Mesenchymal stem cell (in vitro differentiated cells and primary cell): ENCODE measurements around the gene LEF1.

Experiments
- DNase-seq: peaks from one replicate; pipeline ENCODE4 v3.0.0-alpha.2; 2013
- H2AFZ ChIP-seq: one replicate; pipeline ENCODE4 v1.6.1; 2013; ENCODE audit warnings: low read depth, mild to moderate bottlenecking, control low read depth, inconsistent platforms, low read length, moderate library complexity
- H2AK5ac ChIP-seq: 2 replicates; pipeline ENCODE4 v1.6.1; 2013; ENCODE audit warnings: low read length, moderate library complexity, mild to moderate bottlenecking, inconsistent platforms; ENCODE audit not compliant: severe bottlenecking
- H2BK120ac ChIP-seq: one replicate; pipeline ENCODE4 v1.6.1; 2013; ENCODE audit warnings: low read depth, mild to moderate bottlenecking, inconsistent platforms, low read length, moderate library complexity
- H2BK12ac ChIP-seq, 2 experiments: one replicate each; pipeline ENCODE4 v1.6.1; 2013; ENCODE audit warnings: inconsistent platforms in 2 of 2, low read length in 2 of 2, mild to moderate bottlenecking in 2 of 2, moderate library complexity in 2 of 2, control low read depth in 1 of 2
- H2BK15ac ChIP-seq: one replicate; pipeline ENCODE4 v1.6.1; 2013; ENCODE audit warnings: mild to moderate bottlenecking, low read depth, inconsistent platforms; ENCODE audit not compliant: poor library complexity, severe bottlenecking
- H2BK5ac ChIP-seq: 2 replicates; pipeline ENCODE4 v1.6.1; 2013; ENCODE audit warnings: low read depth, mild to moderate bottlenecking, low read length, control low read depth, inconsistent platforms; ENCODE audit not compliant: poor library complexity, severe bottlenecking
- H3K14ac ChIP-seq, 2 experiments: one replicate each; pipeline ENCODE4 v1.6.1; 2013; ENCODE audit warnings: inconsistent platforms in 2 of 2, low read length in 2 of 2, control low read depth in 1 of 2, mild to moderate bottlenecking in 1 of 2, moderate library complexity in 1 of 2
- H3K18ac ChIP-seq, 2 experiments: one replicate each; pipeline ENCODE4 v1.6.1; 2013; ENCODE audit warnings: inconsistent platforms in 2 of 2, low read length in 2 of 2, control low read depth in 1 of 2, low read depth in 1 of 2, mild to moderate bottlenecking in 1 of 2
- H3K23ac ChIP-seq, 2 experiments: one replicate each; pipeline ENCODE4 v1.6.1; 2013; ENCODE audit warnings: inconsistent platforms in 2 of 2, low read length in 2 of 2, mild to moderate bottlenecking in 2 of 2, moderate library complexity in 2 of 2, control low read depth in 1 of 2
- H3K27ac ChIP-seq: 2 replicates; pipeline ENCODE4 v1.5.1; 2013; ENCODE audit warnings: mild to moderate bottlenecking, moderate library complexity, low read length, control low read depth, inconsistent platforms; ENCODE audit not compliant: poor library complexity, severe bottlenecking
- H3K27me3 ChIP-seq, 2 experiments: 2 replicates each; pipeline versions ENCODE4 v1.6.1 to v1.7.0; 2013; ENCODE audit warnings: low read length in 2 of 2, mild to moderate bottlenecking in 2 of 2, moderate library complexity in 2 of 2, control low read depth in 1 of 2, inconsistent platforms in 1 of 2; ENCODE audit not compliant: control insufficient read depth in 1 of 2, insufficient read depth in 1 of 2
- H3K36me3 ChIP-seq, 2 experiments: 2 replicates each; pipeline versions ENCODE4 v1.6.1 to v1.7.0; 2013; ENCODE audit warnings: low read length in 2 of 2, control low read depth in 1 of 2, inconsistent platforms in 1 of 2, low read depth in 1 of 2, mild to moderate bottlenecking in 1 of 2; ENCODE audit not compliant: insufficient read depth in 2 of 2, control insufficient read depth in 1 of 2
- H3K4ac ChIP-seq, 2 experiments: one replicate each; pipeline ENCODE4 v1.6.1; 2013; ENCODE audit warnings: inconsistent platforms in 2 of 2, low read length in 2 of 2, mild to moderate bottlenecking in 2 of 2, moderate library complexity in 2 of 2, control low read depth in 1 of 2, low read depth in 1 of 2
- H3K4me1 ChIP-seq: 2 replicates; pipeline ENCODE4 v1.6.1; 2013; ENCODE audit warnings: low read depth, low read length, control low read depth; ENCODE audit not compliant: control insufficient read depth, insufficient read depth
- H3K4me2 ChIP-seq: 2 replicates; pipeline ENCODE4 v1.6.1; 2013; ENCODE audit warnings: low read length, mild to moderate bottlenecking, inconsistent platforms; ENCODE audit not compliant: poor library complexity, severe bottlenecking
- H3K4me3 ChIP-seq, 2 experiments: 2 replicates each; pipeline versions ENCODE4 v1.5.1 to v1.7.0; 2013; ENCODE audit warnings: low read length in 2 of 2, mild to moderate bottlenecking in 2 of 2, control low read depth in 1 of 2, low read depth in 1 of 2; ENCODE audit not compliant: insufficient read depth in 1 of 2
- H3K79me1 ChIP-seq: replicated peaks from 2 replicates; pipeline ENCODE4 v1.6.1; 2013; ENCODE audit warnings: mild to moderate bottlenecking, control low read depth, low read length, inconsistent platforms; ENCODE audit not compliant: poor library complexity, severe bottlenecking
- H3K9ac ChIP-seq: 2 replicates; pipeline ENCODE4 v1.7.0; 2013; ENCODE audit warnings: mild to moderate bottlenecking, low read length, moderate library complexity
- H3K9me3 ChIP-seq: 2 replicates; pipeline ENCODE4 v1.7.0; 2013; ENCODE audit warnings: mild to moderate bottlenecking, low read length; ENCODE audit not compliant: control insufficient read depth
- H4K8ac ChIP-seq: one replicate; pipeline ENCODE4 v1.6.1; 2013; ENCODE audit warnings: inconsistent platforms, mild to moderate bottlenecking, low read length, moderate library complexity
- H4K91ac ChIP-seq: one replicate; pipeline ENCODE4 v1.6.1; 2013; ENCODE audit warnings: mild to moderate bottlenecking, low read length, inconsistent platforms
- WGBS: methylation state at CpG from one replicate; pipeline ENCODE4 v1.1.7; 2013; ENCODE audit warnings: mixed read lengths; 5-methylcytosine and 5-hydroxymethylcytosine counted together

LEF1 gene

DNA sequence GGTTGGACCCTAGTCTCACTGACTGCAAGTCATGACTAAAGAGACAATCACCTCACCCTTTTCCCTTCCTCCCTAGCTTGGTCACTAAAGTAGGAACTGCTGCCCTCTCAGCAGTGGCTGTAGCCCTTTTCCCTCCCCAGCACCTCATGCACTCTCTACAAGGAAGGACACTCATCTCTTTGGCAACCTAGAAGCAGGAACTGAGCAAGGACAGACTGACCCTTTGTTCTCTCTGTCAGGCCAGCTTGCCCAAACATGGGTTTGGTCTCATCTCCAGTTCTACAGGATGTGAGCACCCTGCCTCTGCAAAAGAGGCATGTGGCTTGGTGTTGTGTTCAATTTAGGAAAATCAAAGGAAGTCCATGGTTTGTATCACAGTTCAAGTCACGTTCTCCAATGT lies 15.8 kb downstream of the LEF1 start:
- Histone ChIP-seq H3K27me3 (no peaks in the 10 kb centered on the region), H2AK5ac (no peak overlapping the region), H2BK12ac (no peak overlapping the region), H2AFZ (no peak overlapping the region), H3K4me2 (no peak overlapping the region), H3K9me3 (no peaks in the 10 kb centered on the region), H4K91ac (no peak overlapping the region), H3K4me1 (peaks cover 1% of the 10 kb centered on the region), H3K14ac (no peak overlapping the region), H3K79me1 (no peaks in the 10 kb centered on the region), H3K36me3 (no peaks in the 10 kb centered on the region), H3K4me3 (no peak overlapping the region), H2BK120ac (no peak overlapping the region), H3K23ac (no peak overlapping the region), H2BK5ac (no peak overlapping the region), H3K27ac (no peak overlapping the region), H4K8ac (no peak overlapping the region), H2BK15ac (no peak overlapping the region), H3K9ac (no peak overlapping the region), H3K4ac (no peak overlapping the region), H3K18ac (no peak overlapping the region)
- DNase-seq = no peak
- no CpG with 5 or more reads among the region's 1 CpG for WGBS

DNA sequence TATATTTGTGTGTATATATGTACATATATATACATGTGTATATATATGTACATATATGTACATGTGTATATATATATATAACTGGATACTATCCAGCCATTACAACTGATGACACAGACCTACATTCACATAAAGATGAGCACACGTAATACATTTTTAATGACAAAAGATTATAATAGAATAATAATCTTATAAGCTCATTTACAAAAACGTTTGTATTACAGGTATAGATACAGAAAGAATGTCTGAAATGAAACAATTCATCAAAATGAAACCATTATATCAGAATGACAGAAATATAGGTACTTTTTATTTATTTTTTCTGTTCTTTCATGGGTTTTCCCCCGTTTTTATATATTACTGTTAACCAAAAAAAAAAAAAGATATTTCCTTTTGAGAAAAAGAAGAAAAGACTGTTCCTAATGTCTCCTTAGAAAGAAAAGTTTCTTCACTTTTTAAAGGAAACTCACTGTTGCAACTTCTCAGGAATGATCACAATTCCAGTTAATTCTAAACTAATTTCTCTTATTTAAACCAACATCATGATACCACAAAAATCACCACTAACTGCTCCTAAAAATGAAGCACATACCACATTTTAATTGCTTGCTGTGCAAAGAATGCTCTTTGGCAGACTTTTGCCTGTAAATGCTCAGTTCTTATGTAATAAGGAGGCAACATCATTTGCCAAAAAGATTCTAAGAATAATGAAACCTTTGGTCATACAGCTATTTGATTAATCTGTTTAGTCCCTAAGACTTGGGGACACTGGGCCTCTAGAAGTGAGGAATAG lies 18.9 kb downstream of the LEF1 start:
- Histone ChIP-seq H3K27ac (peak overlapping the region; percentile 68), H2BK120ac (no peak overlapping the region), H3K4me1 (peaks cover 1% of the 10 kb centered on the region), H3K14ac (no peak overlapping the region), H4K8ac (no peak overlapping the region), H4K91ac (no peak overlapping the region), H3K9me3 (no peaks in the 10 kb centered on the region), H3K4ac (no peak overlapping the region), H3K18ac (no peak overlapping the region), H3K9ac (no peak overlapping the region), H3K36me3 (no peaks in the 10 kb centered on the region), H2AFZ (no peak overlapping the region), H3K4me3 (no peak overlapping the region), H2BK12ac (no peak overlapping the region), H2BK15ac (no peak overlapping the region), H3K79me1 (no peaks in the 10 kb centered on the region), H3K23ac (no peak overlapping the region), H2AK5ac (no peak overlapping the region), H2BK5ac (no peak overlapping the region), H3K27me3 (no peaks in the 10 kb centered on the region), H3K4me2 (no peak overlapping the region)
- no peak for DNase-seq
- WGBS = no CpG with 5 or more reads among the region's 3 CpGs

GRCh38 chr4:108148316-108148715 lies 20.4 kb downstream of the LEF1 start:
- peaks cover 4% of the 10 kb centered on the region for H3K4me1 ChIP-seq
- H2BK120ac ChIP-seq = no peak overlapping the region
- no peak overlapping the region for H3K14ac ChIP-seq
- H4K8ac ChIP-seq = no peak overlapping the region
- no peak overlapping the region for H3K27ac ChIP-seq
- no peak overlapping the region for H4K91ac ChIP-seq
- no peak overlapping the region for H3K4me2 ChIP-seq
- no peak overlapping the region for H3K4ac ChIP-seq
- no peaks in the 10 kb centered on the region for H3K36me3 ChIP-seq
- no peak overlapping the region for H2BK5ac ChIP-seq
- no peak overlapping the region for H3K23ac ChIP-seq
- H3K9me3 ChIP-seq = no peaks in the 10 kb centered on the region
- no peak overlapping the region for H2AK5ac ChIP-seq
- H3K9ac ChIP-seq = no peak overlapping the region
- no peak overlapping the region for H3K4me3 ChIP-seq
- H3K27me3 ChIP-seq = no peaks in the 10 kb centered on the region
- no peak for DNase-seq
- no peak overlapping the region for H2AFZ ChIP-seq
- no peak overlapping the region for H2BK15ac ChIP-seq
- no CpG with 5 or more reads among the region's 1 CpG for WGBS
- H3K18ac ChIP-seq = no peak overlapping the region
- no peaks in the 10 kb centered on the region for H3K79me1 ChIP-seq
- peak overlapping the region in 1 of 2 experiments; percentile 76 for H2BK12ac ChIP-seq

DNA sequence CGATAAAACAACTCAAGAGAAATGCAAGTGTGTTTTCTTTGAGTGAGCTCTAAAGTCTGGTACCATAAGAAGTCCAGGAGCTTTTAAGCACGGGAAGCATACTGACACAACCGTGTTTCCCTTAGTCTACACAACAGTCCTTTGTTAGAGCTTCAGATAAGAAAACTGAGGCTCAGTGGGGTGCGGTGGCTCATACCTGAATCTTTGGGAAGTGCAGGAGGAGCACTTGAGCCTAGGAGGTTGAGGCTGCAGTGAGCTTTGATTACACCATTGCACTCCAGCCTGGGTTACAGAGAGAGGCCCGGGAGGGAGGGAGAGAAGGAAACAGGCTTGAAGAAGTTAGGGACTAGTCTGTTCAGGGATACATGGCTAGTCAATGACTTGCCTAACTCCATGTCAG lies 21.9 kb downstream of the LEF1 start:
- no peaks in the 10 kb centered on the region for H3K9me3 ChIP-seq
- H3K27ac ChIP-seq = no peak overlapping the region
- 81% methylated on average over 2 of the region's 5 CpGs for WGBS
- H2AFZ ChIP-seq = no peak overlapping the region
- no peak overlapping the region for H2BK12ac ChIP-seq
- H3K14ac ChIP-seq = no peak overlapping the region
- H3K79me1 ChIP-seq = no peaks in the 10 kb centered on the region
- H3K4me2 ChIP-seq = no peak overlapping the region
- no peak overlapping the region for H3K18ac ChIP-seq
- no peaks in the 10 kb centered on the region for H3K27me3 ChIP-seq
- no peak overlapping the region for H3K4me3 ChIP-seq
- DNase-seq = no peak
- peaks cover 4% of the 10 kb centered on the region for H3K4me1 ChIP-seq
- no peak overlapping the region for H4K91ac ChIP-seq
- H2BK120ac ChIP-seq = no peak overlapping the region
- H3K36me3 ChIP-seq = no peaks in the 10 kb centered on the region
- H3K23ac ChIP-seq = no peak overlapping the region
- H4K8ac ChIP-seq = no peak overlapping the region
- H3K9ac ChIP-seq = no peak overlapping the region
- H2BK15ac ChIP-seq = no peak overlapping the region
- H3K4ac ChIP-seq = no peak overlapping the region
- H2AK5ac ChIP-seq = no peak overlapping the region
- H2BK5ac ChIP-seq = no peak overlapping the region
